Ishikawa (cell line): ENCODE data around the gene GNB1L.

Experiments used
- CEBPB ChIP-seq: IDR thresholded peaks from 2 replicates; pipeline ENCODE4 v1.6.1; 2012
- CREB1 ChIP-seq: IDR thresholded peaks from 2 replicates; pipeline ENCODE4 v1.6.1; 2012; ENCODE audit warnings: low read depth
- EGR1 ChIP-seq: IDR thresholded peaks from 2 replicates; pipeline ENCODE4 v1.6.1; 2012
- EP300 ChIP-seq: IDR thresholded peaks from 2 replicates; pipeline ENCODE4 v1.6.1; 2012; ENCODE audit warnings: borderline replicate concordance
- FOXM1 ChIP-seq: IDR thresholded peaks from 2 replicates; pipeline ENCODE4 v1.6.1; 2012; ENCODE audit warnings: low read depth, borderline replicate concordance
- MAX ChIP-seq: IDR thresholded peaks from 2 replicates; pipeline ENCODE4 v1.6.1; 2012
- NFIC ChIP-seq: IDR thresholded peaks from 2 replicates; pipeline ENCODE4 v1.6.1; 2012
- RAD21 ChIP-seq: IDR thresholded peaks from 2 replicates; pipeline ENCODE4 v1.6.1; 2012; ENCODE audit warnings: low read depth
- REST ChIP-seq: IDR thresholded peaks from 2 replicates; pipeline ENCODE4 v1.6.1; 2012; ENCODE audit warnings: low read depth, mild to moderate bottlenecking
- TAF1 ChIP-seq: IDR thresholded peaks from 2 replicates; pipeline ENCODE4 v1.6.1; 2012; ENCODE audit warnings: low read depth, mild to moderate bottlenecking
- TCF12 ChIP-seq: IDR thresholded peaks from 2 replicates; pipeline ENCODE4 v1.6.1; 2012; ENCODE audit warnings: low read depth
- TEAD4 ChIP-seq: IDR thresholded peaks from 2 replicates; pipeline ENCODE4 v1.6.1; 2012
- USF1 ChIP-seq: IDR thresholded peaks from 2 replicates; pipeline ENCODE4 v1.6.1; 2012
- YY1 ChIP-seq: IDR thresholded peaks from 2 replicates; pipeline ENCODE4 v1.6.1; 2012; ENCODE audit warnings: low read depth
- ZBTB7A ChIP-seq: IDR thresholded peaks from 2 replicates; pipeline ENCODE4 v1.6.1; 2012; ENCODE audit warnings: low read depth

Gene GNB1L

GRCh38 chr22:19822301-19823117 is 32.2 kb downstream of the GNB1L start:
- TF ChIP-seq NFIC (no peak), REST (peak; percentile 42; the same call in 1 of the 2 replicates)

- TF ChIP-seq YY1 = no peak
- TF ChIP-seq RAD21 = no peak
- no peak for TF ChIP-seq REST
- no peak for TF ChIP-seq CREB1
- TF ChIP-seq ZBTB7A = no peak
- no peak for TF ChIP-seq CEBPB
- no peak for TF ChIP-seq EP300
- no peak for TF ChIP-seq TCF12
Observed at GRCh38 chr22:19821523-19822300, 33.0 kb downstream of the GNB1L start.

- TF ChIP-seq EP300 (no peak), NFIC (no peak), TEAD4 (no peak)
Observed at GRCh38 chr22:19820880-19821522, 33.7 kb downstream of the GNB1L start.

- TF ChIP-seq TEAD4 = no peak
- no peak for TF ChIP-seq TAF1
- no peak for TF ChIP-seq EGR1
- no peak for TF ChIP-seq FOXM1
- no peak for TF ChIP-seq ZBTB7A
- no peak for TF ChIP-seq TCF12
- no peak for TF ChIP-seq YY1
- TF ChIP-seq REST = no peak
- no peak for TF ChIP-seq NFIC
- no peak for TF ChIP-seq CREB1
- TF ChIP-seq CEBPB = no peak
- no peak for TF ChIP-seq USF1
- TF ChIP-seq RAD21 = no peak
- no peak for TF ChIP-seq MAX
- TF ChIP-seq EP300 = no peak
Observed at GRCh38 chr22:19819911-19820879, 34.5 kb downstream of the GNB1L start.
